Nephron progenitor cell (in vitro differentiated cells): ENCODE measurements around the gene ZNF69.
"Not testable (repeated sequence)": the region's sequence is repeated elsewhere in the genome, so short reads cannot be mapped to it uniquely, and the experiment has no call there.

ENCODE experiments used
- DNase-seq: peaks from one replicate; pipeline ENCODE4 v3.0.0; 2021
- H3K27ac Mint-ChIP-seq: 2 replicates; pipeline ENCODE4 v1.8.0; 2021; ENCODE audit warnings: mild to moderate bottlenecking, moderate library complexity, mixed read lengths
- H3K27me3 Mint-ChIP-seq: 2 replicates; pipeline ENCODE4 v1.8.0; 2021; ENCODE audit warnings: mild to moderate bottlenecking, low read depth, mixed read lengths; ENCODE audit not compliant: poor library complexity
- H3K36me3 Mint-ChIP-seq: 2 replicates; pipeline ENCODE4 v1.8.0; 2021; ENCODE audit warnings: low read depth, mixed read lengths
- H3K4me1 Mint-ChIP-seq: 2 replicates; pipeline ENCODE4 v1.8.0; 2021; ENCODE audit warnings: mixed read lengths
- H3K4me3 Mint-ChIP-seq: 2 replicates; pipeline ENCODE4 v1.8.0; 2021; ENCODE audit warnings: mild to moderate bottlenecking, moderate library complexity, mixed read lengths
- H3K9me3 Mint-ChIP-seq: 2 replicates; pipeline ENCODE4 v1.8.0; 2021; ENCODE audit warnings: mild to moderate bottlenecking, moderate library complexity, mixed read lengths
- CTCF ChIP-seq: fragments of 200-600 bp; sonication (generic); IDR thresholded peaks from 2 replicates; pipeline ENCODE4 v1.5.0; 2021; ENCODE audit warnings: antibody characterized with exemption

ZNF69 gene

GRCh38 chr19:11921852-11922495 is 34.4 kb downstream of the ZNF69 start:
- DNase-seq: no peak
- TF ChIP-seq CTCF: no peak
- Mint-ChIP-seq H3K27me3 (peaks cover 7% of the 10 kb centered on the region), H3K4me1 (peaks cover 31% of the 10 kb centered on the region), H3K9me3 (peaks cover 70% of the 10 kb centered on the region), H3K36me3 (peaks cover 36% of the 10 kb centered on the region), H3K27ac (no peak overlapping the region), H3K4me3 (no peak overlapping the region)

GRCh38 chr19:11924886-11925650 is 37.5 kb downstream of the ZNF69 start, which contains the start of gene ZNF700:
ZNF700 (plus strand) TSS chr19:11925107; CDS start chr19:11925211, 104 bp downstream.
- peak within 1 kb of the TSS; percentile 99 for H3K27ac Mint-ChIP-seq
- H3K9me3 Mint-ChIP-seq: peaks cover 70% of the 10 kb centered on the region
- peak; percentile 94 for DNase-seq
- no peak for TF ChIP-seq CTCF
- peaks cover 5% of the 10 kb centered on the region for H3K27me3 Mint-ChIP-seq
- H3K4me1 Mint-ChIP-seq: peaks cover 31% of the 10 kb centered on the region
- peak within 1 kb of the TSS; percentile 99 for H3K4me3 Mint-ChIP-seq
- peaks cover 50% of the 10 kb centered on the region for H3K36me3 Mint-ChIP-seq

GRCh38 chr19:11925651-11926187 is 38.1 kb downstream of the ZNF69 start:
- Mint-ChIP-seq H3K36me3 (peaks cover 57% of the 10 kb centered on the region), H3K4me1 (peaks cover 31% of the 10 kb centered on the region), H3K9me3 (peaks cover 73% of the 10 kb centered on the region), H3K4me3 (peak overlapping the region; percentile 99), H3K27ac (peak overlapping the region; percentile 34)
- not testable (repeated sequence) for H3K27me3 Mint-ChIP-seq, DNase-seq

GRCh38 chr19:11927227-11927626 is 39.6 kb downstream of the ZNF69 start:
- Mint-ChIP-seq H3K4me1 (peaks cover 31% of the 10 kb centered on the region), H3K9me3 (peaks cover 84% of the 10 kb centered on the region), H3K27ac (no peak overlapping the region), H3K4me3 (no peak overlapping the region), H3K36me3 (peaks cover 72% of the 10 kb centered on the region), H3K27me3 (peaks cover 3% of the 10 kb centered on the region)
- no peak for TF ChIP-seq CTCF
- no peak for DNase-seq

- no peak for TF ChIP-seq CTCF
- H3K4me1 Mint-ChIP-seq: peaks cover 7% of the 10 kb centered on the region
- H3K27ac Mint-ChIP-seq: no peak overlapping the region
- no peak overlapping the region for H3K4me3 Mint-ChIP-seq
- peaks cover 98% of the 10 kb centered on the region for H3K36me3 Mint-ChIP-seq
- peaks cover 97% of the 10 kb centered on the region for H3K9me3 Mint-ChIP-seq
- no peak for DNase-seq
- H3K27me3 Mint-ChIP-seq: peaks cover 3% of the 10 kb centered on the region
Observed at GRCh38 chr19:11931051-11931450, 43.5 kb downstream of the ZNF69 start.

- no peak overlapping the region for H3K27ac Mint-ChIP-seq
- H3K4me1 Mint-ChIP-seq: peaks cover 3% of the 10 kb centered on the region
- peaks cover 3% of the 10 kb centered on the region for H3K27me3 Mint-ChIP-seq
- no peak overlapping the region for H3K4me3 Mint-ChIP-seq
- peaks cover 97% of the 10 kb centered on the region for H3K9me3 Mint-ChIP-seq
- peaks cover 98% of the 10 kb centered on the region for H3K36me3 Mint-ChIP-seq
- no peak for TF ChIP-seq CTCF
- DNase-seq: no peak
Observed at GRCh38 chr19:11931513-11931912, 43.9 kb downstream of the ZNF69 start.

GRCh38 chr19:11935829-11936228 is 48.2 kb downstream of the ZNF69 start:
- not testable (repeated sequence) for H3K4me3 Mint-ChIP-seq, H3K4me1 Mint-ChIP-seq, DNase-seq, H3K27ac Mint-ChIP-seq, H3K27me3 Mint-ChIP-seq
- Mint-ChIP-seq H3K36me3 (peaks cover 95% of the 10 kb centered on the region), H3K9me3 (peaks cover 96% of the 10 kb centered on the region)

- not testable (repeated sequence) for H3K27me3 Mint-ChIP-seq
Observed at GRCh38 chr19:11938383-11938782, 50.8 kb downstream of the ZNF69 start.

GRCh38 chr19:11941361-11941887 is 53.8 kb downstream of the ZNF69 start:
- not testable (repeated sequence) for H3K27ac Mint-ChIP-seq, DNase-seq, H3K4me3 Mint-ChIP-seq, H3K27me3 Mint-ChIP-seq, H3K4me1 Mint-ChIP-seq
- peaks cover 94% of the 10 kb centered on the region for H3K9me3 Mint-ChIP-seq
- peaks cover 93% of the 10 kb centered on the region for H3K36me3 Mint-ChIP-seq

More at GRCh38 chr19:11938383-11938782, 50.8 kb downstream of the ZNF69 start:
- DNase-seq, H3K4me1 Mint-ChIP-seq, H3K4me3 Mint-ChIP-seq, H3K27ac Mint-ChIP-seq: not testable (repeated sequence)
- peaks cover 92% of the 10 kb centered on the region for H3K36me3 Mint-ChIP-seq
- peaks cover 93% of the 10 kb centered on the region for H3K9me3 Mint-ChIP-seq
